GM19025 (cell line): ENCODE measurements around the gene INPP5A.
"Not testable (repeated sequence)": the region's sequence is repeated elsewhere in the genome, so short reads cannot be mapped to it uniquely, and the experiment has no call there.

Experiments
- ATAC-seq: cut with Tn5 transposase; IDR thresholded peaks from one replicate; pipeline ENCODE4 v1.9.1; 2021; ENCODE audit warnings: mild to moderate bottlenecking, low read depth, moderate library complexity; ENCODE audit not compliant: unreplicated experiment

The INPP5A gene

GRCh38 chr10:132503581-132504421 is 33.8 kb upstream of the INPP5A start:
- ATAC-seq: no peak

DNA sequence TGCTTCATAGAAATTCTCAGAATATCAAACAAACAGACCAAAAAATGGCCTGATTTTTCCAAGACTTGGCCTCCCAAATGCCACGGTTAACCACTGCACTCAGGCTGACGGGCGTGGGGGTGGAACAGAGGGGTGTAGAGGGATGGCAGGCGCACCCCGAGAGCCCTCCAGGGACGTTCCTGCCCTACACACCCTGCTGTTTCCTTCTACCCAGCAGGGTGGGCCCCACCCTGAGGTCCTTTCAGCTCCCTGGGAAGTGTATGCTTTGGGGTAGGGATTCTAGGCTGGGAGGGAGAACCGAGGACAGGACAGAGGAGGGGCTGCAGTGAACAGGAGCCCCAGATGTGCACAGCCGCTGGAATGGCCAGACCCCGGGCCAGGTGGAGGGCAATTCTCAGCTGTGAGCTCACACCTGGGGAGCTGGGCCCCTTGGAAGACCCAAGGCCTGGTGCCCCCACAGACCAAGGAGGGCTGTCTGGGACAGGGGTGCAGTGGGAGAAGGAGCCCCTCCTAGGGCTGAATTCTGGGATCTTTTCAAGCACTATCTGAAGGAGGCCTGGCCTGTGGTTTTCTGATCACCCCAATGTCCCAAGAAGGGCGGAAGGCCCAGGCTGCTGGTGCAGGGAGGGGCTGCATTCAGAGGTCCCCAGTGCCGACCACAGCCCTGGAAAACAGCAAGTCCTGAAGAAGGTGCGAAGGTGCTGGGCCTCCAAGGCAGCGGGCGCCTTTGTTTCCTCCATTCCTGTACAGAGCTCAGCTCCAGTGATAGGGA is 32.9 kb upstream of the INPP5A start:
- no peak for ATAC-seq

DNA sequence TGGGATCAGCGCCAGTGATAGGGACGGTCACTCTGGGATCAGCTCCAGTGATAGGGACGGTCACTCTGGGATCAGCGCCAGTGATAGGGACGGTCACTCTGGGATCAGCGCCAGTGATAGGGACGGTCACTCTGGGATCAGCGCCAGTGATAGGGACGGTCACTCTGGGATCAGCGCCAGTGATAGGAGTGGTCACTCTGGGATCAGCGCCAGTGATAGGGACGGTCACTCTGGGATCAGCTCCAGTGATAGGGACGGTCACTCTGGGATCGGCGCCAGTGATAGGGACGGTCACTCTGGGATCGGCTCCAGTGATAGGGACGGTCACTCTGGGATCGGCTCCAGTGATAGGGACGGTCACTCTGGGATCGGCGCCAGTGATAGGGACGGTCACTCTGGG is 32.0 kb upstream of the INPP5A start:
- ATAC-seq: not testable (repeated sequence)

GRCh38 chr10:132506711-132507408 is 30.7 kb upstream of the INPP5A start:
- no peak for ATAC-seq

GRCh38 chr10:132507409-132507955 is 30.1 kb upstream of the INPP5A start:
- ATAC-seq: no peak

DNA sequence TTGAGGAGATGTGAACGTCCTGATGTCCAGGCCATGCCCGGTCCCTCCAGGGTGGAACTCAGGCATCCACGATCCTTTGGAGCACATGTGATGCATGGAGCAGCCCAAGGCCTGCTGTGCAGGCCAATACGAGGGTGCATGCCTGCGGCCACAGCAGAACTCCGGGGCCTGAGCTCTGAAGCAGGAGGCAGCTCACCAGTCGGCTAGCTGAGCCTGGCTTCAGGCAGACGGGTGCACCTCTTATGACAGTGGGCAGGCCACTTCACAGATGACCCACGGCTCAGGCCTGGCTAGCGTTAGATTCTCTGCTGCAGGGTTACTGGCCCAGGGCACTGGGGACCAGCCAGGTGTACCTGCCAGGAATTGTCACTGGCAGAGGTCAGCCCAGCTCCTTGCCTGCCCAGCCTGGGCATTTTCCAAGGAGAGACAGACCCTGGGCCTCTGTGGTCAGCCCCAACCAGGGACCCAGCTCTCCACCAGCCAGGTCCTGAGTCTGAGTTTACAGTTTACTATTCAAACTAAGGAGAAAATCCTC is 29.6 kb upstream of the INPP5A start:
- ATAC-seq: no peak

DNA sequence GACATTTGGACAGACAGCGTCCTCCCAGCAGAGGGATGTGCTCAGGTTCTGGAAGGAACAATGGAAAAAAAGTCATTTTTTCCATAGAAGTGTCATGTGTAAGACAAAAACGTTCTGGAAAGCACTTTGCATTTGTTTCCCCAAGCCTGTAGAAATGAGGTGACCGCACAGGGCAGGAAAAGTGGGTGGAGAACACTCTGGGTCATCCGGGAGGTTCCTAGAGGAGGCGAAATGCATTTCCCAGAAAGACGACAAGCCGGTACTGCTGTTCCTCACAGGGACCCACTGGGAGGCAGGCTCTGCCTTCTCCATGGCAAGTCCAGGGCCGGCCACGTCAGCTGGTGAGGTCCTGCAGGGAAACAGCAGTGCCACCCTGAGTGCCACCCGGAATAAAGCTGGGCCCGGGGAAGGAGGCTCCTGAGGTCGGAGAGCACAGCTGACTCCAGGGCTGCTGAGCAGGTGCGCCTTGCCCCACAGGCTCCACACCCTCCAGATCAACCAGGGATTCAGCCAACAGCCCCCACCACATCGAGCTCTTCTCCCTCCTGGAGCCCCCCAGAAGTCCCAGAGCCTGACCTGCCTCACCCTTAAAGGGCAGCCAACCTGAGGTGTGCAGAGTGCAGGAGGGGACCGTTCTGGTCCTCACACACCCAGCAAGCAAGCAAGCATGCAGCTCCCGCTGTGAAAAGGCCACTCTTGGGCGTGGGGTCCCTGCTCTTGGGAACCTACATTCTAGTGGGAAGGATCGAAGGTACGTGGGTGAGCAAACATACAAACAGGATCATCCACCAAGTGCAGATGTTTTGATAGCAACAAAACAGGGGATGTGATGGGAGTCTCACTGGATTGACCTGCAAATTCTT is 28.8 kb upstream of the INPP5A start:
- no peak for ATAC-seq

DNA sequence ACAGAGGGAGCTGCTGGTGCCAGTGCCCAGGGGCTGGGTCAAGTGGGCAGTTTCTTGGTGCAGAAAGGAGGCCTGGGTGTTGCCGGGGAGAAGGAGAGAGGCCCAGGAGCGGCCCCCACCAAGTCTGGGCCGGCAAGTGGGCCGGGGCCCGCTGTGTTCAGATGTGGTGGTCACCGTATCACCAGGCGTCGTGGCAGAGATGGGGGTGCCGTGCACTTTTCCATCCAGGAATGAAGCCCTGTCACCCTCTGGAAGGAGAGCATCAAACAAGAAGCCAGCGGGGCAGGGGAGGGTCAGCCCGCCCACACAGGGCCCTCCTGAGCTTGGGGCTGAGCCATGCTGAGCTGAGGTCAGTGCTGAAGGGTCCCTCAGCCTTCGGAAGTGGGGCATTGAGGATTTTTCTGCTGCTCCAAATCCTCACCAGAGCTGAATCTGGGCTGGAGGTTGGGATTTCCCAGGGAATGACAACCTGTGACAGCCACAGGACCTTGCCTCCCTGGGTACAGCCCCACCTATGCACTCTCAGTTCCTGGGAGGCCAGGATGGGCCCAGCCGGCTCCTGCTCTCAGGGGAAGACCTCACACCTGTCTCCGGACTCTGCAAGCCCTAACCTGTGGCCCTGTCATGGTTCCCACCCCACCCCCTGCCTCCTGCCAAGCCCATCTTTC is 27.9 kb upstream of the INPP5A start:
- no peak for ATAC-seq

DNA sequence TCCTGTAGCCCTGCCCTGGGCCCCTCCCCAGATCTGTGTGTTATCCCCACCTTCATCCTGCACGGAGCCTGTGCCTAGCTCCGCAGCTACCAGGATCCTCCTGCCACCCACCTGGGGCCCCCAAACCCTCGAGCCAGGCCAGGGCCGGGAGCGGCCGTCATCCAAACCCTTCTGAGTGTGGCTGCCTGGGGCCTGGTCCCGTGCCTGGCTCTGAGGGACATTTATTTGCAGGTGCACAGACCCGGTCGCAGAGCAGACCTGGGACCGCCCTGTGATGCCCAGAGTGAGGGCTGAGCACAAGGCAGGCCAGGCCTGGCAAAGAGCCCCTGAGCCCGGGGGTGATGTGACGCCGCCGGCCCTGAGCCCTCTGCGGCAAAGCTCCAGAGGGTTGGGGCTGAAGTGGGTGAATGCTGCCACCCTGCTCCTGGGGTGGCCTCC is 27.4 kb upstream of the INPP5A start:
- no peak for ATAC-seq

DNA sequence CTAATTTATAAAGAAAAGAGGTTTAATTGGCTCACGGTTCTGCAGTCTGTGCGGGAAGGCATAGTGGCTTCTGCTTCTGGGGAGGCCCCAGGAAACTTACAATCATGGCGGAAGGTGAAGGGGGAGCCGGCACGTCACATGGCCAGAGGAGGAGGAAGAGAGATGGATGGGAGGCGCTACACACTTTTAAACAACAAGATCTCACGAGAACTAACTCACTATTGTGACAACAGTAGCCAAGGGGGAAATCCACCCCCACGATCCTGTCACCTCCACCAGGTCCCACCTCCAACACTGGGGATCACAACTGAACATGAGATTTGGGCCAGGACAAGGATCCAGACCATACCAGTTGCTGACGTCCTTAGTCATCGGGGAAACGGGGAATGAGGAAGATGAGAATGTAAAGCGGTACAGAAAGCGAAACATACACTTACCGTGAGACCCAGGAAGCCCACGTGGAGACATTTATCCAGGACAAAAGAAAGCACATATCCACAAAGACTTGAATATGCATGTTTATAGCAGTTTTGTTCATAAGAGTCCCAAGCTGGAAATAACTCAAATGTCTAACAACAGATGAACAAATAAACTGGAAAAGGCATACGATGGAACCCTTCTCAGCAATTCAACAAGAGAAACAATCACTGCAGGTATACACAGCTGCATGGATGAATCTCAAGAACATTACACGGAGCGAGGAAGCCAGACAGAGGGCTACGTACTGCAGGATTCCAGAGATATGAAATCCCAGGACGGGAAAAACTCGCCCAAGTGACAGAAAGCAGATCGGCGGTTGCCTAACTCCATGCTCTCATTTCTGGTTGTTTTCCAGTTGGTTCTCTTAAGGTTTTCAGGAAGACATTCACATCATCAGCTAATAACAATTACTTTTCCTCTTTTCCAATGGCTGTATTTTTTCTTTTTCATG is 26.2 kb upstream of the INPP5A start:
- no peak for ATAC-seq

DNA sequence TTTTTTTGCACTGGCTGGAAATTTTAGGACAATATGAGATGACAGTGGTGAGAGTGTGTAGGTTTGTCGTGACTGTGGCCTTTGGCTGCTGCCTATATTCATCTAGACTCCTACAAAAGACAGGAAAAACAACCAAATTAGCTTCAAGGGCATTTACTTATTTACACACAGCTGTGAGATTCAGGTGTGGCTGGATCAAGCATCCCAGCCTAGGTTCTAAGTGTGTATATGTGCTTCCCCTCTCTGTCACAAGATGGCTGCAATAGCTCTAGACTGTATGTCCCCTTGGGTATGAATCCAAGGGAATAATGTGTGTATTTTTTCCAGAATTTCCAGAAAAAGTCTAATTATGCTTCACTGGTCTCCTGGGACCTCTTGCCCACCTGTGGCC is 25.5 kb upstream of the INPP5A start:
- ATAC-seq: no peak

DNA sequence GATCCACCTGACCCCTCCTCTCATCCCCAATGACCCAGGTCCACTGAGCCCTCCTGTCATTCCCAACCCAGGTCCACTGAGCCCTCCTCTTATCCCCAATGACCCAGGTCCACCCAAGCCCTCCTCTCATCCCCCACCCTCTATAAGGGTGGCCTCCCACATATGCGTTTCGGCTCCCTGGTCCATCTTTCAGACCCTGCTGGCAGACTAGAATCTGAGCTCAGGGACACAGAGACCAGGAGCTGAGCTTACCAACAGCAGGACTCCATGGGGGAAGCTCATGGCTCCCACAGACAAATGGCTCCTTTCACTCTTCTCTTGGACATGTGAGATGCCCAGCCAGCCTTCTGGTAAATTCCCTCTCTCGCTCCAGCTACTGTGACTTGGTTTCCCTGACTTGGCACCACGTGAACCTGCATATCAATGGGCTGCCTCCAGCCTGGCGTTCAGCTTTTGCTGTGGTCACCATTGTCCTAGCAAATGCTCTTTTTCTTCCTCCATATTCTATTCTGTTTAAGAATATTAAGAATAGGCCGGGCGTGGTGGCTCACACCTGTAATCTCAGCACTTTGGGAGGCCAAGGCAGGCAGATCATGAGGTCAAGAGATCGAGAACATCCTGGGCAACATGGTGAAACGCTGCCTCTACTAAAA is 24.8 kb upstream of the INPP5A start:
- ATAC-seq: no peak

DNA sequence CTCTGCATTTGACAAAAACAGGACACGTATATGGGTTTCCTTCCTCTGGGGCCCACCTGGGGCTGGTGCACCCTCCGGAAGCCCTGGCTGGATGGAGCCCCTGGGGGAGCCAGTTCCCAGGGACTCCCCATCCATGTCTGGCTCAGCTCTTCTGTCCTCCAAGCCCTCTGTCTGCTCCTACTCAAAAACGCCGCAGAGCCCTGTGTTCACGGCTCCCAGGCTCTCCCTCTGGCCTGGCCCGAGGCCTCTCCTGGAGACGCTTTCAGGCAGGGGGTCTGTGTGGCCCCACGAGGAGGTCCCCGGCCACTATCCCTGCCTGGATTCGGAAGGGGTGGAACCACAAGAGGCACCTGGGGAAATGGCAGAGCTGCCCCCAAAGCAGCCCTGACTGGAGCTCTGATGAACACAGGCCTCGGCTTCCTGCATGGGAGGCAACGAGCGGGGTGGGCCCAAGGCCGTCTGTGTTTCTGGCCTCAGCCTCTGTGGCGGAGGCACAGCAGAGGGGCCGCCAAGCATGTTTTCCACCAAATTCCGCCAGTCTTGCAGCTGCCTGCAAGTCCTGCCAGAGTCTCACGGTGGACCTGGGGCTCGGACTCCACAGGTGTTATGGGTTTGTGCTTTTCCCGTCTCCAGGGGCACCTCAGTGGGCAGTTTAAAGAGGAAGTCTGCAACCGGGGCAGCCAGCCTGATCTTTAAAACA is 22.6 kb upstream of the INPP5A start:
- no peak for ATAC-seq

GRCh38 chr10:132515811-132516726 is 21.5 kb upstream of the INPP5A start:
- ATAC-seq: no peak

DNA sequence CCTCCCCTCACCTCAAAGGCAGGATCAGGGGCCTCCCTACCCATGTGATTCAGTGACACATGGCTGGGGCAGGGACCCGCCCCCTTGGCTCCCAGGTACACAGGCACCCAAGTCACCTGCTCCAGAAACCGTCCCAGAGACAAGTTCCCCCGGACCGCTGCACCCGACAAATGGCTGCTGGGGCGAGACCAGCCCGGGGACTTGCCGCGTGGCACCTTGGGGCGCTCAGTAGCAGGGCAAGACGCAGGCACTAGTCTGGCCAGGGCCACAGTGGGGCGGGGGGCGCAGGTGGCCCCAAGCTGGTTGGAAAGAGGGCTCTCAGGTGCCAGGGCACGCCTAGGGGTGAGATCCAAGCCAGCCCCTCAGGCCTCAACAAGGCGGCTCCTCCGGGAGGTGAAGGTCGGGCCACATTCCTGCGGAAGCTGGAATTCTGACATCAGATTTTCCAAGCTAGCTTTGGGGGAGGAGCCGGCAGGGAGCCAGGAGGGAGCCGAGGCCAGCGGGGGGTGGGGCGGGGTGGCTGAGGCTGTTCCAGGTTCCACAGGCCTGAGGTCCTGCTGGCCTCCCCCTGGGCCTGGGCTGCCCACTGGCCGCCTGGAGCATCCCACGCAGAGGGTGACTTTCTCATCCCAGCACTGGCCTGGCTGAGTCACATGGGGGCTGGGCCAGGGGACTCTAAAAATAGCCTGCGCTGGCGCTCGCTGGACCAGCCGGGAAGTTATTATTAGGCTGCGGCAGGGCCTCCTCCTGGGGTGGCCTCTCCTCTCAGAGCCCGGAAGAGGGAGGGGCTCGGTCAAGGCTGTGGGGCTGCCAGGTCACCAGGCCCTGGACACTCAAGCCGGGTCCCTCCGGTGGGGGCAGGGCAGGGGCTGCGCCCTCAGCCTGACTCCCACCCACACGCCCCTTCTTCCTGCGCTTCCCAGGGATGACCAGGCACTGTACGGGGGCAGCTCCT is 20.5 kb upstream of the INPP5A start:
- ATAC-seq: no peak
